ENCODE data around the gene SYT17.

The SYT17 gene

DNA sequence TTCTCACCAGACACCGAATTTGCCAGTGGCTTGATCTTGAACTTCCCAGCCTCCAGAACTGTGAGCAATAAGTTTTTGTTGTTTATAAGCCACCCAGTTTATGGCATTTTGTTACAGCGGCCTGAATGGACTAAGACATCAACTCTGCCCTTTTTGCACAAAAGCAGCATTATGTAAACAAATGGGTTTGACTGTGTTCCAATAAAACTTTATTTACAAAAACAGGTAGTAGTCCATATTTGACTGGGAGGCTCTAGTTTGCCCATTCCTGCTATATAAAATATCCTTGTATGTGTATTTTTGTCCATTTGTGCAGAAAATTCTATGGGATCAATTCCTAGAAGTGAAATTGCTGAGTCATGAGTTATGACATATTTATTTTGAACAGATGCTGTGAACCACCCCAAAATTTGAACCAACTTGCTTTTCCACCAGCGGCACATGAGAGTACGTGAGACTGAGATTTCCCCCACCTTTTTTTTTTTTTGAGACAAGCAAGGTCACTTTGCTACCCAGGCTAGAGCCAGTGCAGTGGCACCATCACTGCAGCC, 96.2 kb downstream of the SYT17 start:
- DNase-seq (ENCODE audit: low spot score): no peak

DNA sequence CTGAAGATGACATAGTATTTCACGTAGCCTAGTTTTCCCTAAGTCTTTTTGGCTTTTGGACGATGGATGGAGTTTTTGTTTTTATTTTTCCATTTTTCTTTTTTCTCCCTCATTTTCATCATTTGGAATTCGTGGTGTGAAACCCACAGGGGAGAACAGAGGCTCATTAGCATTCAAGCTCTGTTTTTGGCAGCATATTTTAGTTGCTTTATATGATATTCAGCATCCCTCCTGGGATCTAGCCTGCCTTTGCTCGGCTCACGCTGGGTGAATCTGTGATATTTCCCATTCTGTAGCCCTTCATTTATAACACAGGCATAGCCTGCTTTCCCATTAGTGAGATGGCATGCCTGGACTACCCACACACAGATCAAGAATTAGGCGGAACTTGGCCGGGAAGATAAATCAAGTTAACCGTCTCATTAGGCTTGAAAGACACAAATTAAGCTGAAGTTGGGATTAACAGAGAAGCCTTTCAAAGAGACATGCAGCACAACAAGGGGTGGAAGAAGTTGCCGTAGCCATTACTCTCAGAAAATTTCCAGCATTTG, 97.4 kb downstream of the SYT17 start:
- no peak for DNase-seq (ENCODE audit: low spot score)

DNA sequence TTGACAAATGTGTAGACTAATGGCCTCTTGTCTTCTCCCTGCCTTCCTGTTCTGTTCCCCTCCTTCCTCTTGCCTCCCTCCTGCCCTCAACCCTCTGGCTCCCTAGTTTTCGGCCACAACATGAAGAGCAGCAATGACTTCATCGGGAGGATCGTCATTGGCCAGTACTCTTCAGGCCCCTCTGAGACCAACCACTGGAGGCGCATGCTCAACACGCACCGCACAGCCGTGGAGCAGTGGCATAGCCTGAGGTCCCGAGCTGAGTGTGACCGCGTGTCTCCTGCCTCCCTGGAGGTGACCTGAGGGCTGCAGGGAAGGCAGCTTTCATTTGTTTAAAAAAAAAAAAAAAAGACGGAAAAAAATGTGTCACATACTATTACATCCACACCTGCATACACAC, 98.7 kb downstream of the SYT17 start:
- no peak for DNase-seq (ENCODE audit: low spot score)

DNA sequence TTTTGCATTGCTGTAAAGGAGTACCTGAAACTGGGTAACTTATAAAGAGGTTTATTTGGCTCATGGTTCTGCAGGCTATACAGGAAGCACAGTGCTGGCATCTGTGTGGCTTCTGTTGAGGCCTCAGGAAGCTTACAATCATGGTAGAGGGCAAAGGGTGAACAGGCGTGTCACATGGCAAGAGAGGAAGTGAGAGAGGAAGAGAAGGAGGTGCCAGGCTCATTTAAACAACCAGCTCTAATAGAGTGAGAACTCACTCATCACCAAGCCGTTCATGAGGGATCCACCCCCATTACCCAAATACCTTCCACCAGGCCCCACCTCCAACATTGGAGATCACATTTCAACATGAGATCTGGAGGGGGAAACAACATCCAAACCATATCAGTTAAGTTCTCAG, 101.1 kb downstream of the SYT17 start:
- DNase-seq (ENCODE audit: low spot score): no peak

DNA sequence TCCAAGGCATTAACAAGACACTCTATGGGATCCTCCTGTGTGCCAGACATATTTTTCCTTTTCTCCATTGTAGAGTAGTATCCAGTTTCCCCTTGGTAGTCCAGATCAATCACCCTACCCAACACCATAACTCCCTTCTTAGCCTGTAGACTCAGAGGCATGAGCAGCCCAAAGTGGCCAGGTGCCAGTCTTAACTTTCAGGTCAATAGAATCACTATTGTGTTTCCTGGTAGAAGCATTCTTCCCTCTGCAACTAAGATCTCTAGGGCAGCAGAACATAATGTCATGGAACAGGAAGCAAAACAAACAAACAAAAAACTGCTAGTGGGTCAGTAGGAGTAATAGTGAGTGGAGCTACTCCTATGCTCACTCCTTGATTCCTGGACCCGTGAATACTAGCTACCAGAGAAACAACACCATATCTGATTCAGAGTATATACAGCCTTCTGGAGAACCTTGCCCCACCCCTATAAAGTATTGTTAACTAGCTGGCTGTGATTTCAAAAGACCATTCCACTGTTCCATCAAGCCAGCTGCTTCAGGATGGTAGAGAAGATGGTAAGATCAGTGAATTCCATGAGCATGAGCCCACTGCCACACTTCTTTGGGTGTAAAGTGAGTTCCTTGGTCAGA, 106.2 kb downstream of the SYT17 start:
- DNase-seq (ENCODE audit: low spot score): no peak

DNA sequence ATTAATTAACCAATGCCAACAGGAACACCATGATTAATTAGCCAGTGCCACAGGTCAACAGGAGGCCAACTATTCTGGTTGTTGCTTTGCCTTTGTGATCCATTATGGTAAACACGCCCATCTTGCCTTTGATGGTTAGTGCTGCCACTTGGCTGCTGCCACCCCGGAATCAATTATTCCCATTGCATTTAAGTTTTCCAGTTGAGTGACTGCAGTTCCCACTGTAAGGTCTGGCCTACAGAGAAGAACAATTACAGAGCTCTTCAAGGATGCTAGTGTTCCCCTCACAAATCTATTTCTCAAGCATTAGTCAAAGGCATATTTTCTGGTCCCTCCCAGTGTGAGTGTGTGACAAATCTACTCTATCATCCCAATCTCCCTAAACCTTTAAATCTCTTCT, 110.4 kb downstream of the SYT17 start:
- DNase-seq (ENCODE audit: low spot score): no peak

DNA sequence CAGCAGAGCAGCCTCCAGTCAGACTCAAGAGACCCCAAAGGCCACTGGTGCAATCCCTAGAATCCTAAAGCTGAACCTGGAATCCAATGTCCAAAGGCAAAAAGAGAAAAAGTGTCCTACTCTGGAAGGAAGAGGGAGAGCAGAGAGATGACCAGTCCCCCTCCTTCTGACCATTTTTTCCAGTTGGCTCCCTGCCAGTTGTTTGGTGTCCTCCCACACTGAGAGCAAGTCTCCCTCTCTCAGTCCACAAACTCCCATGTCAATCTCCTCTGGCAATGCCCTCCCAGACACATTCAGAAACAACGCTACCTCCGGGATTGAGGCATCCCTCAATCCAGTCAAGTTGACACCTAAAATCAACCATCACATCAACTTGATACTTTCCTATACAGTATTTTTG, 113.2 kb downstream of the SYT17 start:
- no peak for DNase-seq (ENCODE audit: low spot score)

DNA sequence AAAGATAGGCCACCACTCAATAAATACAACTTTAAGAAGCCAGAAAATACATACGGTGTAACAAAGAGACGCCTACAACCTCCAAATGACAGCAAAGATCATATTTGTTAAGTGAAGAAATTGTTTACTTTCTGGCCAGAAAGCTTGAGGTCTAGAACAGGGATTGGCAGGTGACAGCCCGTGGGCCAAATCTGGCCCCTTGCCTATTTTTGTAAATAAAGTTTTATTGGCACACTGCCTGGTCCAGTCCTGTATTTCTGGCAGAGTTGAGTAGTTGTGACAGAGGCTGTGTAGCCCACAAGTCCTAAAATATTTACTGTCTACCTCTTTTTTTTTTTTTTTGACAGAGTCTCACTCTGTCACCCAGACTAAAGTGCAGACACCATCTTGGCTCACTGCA, 114.1 kb downstream of the SYT17 start:
- no peak for DNase-seq (ENCODE audit: low spot score)

DNA sequence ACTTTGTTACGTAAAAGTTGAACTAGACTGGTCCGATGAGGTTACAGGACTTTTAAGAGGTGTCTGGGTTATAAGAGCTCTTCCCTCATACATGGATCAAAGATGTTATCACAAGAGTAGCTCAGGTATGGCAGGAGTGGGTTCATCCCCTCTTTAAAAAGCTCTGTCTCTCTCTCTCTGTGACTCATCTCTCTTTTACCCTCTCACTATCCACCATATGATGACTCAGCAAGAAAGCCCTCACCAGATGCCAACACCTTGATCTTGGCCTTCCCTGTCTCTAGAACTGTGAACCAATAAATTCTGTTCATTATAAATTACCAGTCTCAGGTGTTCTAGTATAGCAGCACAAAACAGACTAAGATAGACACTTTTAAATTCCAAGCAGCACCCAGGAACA, 115.6 kb downstream of the SYT17 start:
- no peak for DNase-seq (ENCODE audit: low spot score)

DNA sequence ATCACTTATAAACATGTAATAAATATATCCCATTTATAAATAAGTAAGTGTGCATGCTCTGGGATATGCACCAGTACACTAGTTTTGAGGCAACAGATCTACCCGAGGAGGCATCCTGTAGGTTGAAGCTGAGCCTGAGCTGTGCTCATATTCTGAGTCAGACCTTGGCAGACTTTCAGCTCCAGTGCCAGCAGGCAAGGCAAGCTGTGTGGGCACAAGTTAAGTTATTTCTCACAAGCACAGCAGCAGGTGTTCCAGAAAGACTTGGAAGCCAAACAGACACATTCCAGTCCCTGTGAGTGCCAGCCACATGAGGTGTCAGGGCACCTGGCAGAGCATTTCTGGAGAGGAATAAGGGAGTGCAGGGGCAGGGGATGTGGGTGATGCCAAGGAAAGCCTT, 116.2 kb downstream of the SYT17 start:
- no peak for DNase-seq (ENCODE audit: low spot score)

DNA sequence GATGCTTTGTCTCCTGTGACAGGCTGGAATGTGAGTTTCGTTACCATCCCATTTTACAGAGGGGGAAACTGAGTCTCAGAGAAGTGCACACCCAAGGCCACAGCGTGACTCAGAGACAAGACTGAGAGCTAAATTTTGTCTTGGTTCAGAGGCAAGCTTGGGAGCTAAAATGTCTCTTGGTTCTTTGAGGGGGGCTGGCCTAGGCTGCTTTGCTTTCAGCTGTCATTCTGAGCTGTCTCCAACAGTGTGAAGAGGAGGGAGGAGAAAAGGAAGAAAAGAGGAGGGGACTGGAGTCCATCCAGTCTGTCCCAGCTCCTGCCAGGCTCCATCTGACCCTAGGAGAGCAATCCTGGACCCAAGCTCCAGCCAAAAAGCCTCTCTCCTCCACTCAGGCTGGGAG, 117.4 kb downstream of the SYT17 start, which contains the start of gene CLEC19A:
Gene CLEC19A (plus strand): TSS at position 301 of the 400 bp plus-strand sequence. CDS start 121 bp downstream, outside the sequence.
- DNase-seq (ENCODE audit: low spot score): no peak

DNA sequence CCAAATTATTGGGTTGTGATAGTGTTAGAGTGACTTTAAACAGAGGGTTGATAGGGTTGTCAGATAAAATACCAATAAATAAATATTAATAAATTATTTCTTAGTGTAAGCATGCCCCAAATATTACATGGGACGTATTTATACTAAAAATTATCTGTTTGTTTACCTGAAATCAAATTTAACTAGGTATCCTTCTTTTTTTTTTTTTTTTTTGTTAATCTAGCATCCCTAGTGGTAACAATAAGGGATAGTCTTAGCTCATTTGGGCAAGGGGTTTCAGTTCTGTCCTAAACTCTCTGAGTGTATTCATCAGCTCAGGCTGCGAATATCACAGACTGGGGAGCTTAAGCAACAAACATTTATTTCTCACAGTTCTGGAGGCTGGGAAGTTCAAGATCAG, 118.8 kb downstream of the SYT17 start:
- no peak for DNase-seq (ENCODE audit: low spot score)

DNA sequence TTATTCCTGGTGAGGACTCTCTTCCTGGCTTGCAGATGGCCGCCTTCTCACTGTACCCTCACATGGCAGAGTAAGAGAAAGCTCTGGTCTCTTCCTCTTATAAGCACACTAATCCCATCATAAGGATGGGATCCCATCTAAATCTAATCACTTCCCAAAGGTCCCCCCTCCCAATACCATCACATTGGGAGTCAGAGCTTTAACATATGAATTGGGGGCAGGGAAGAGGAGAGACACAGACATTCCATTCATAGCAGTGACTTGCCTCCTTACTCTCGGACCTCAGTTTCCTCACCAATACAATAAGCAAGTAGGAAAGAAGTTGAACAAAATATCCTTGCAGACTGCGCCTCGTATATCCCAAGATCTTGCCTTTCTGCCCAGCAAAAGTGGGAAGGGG, 119.2 kb downstream of the SYT17 start:
- no peak for DNase-seq (ENCODE audit: low spot score)

DNA sequence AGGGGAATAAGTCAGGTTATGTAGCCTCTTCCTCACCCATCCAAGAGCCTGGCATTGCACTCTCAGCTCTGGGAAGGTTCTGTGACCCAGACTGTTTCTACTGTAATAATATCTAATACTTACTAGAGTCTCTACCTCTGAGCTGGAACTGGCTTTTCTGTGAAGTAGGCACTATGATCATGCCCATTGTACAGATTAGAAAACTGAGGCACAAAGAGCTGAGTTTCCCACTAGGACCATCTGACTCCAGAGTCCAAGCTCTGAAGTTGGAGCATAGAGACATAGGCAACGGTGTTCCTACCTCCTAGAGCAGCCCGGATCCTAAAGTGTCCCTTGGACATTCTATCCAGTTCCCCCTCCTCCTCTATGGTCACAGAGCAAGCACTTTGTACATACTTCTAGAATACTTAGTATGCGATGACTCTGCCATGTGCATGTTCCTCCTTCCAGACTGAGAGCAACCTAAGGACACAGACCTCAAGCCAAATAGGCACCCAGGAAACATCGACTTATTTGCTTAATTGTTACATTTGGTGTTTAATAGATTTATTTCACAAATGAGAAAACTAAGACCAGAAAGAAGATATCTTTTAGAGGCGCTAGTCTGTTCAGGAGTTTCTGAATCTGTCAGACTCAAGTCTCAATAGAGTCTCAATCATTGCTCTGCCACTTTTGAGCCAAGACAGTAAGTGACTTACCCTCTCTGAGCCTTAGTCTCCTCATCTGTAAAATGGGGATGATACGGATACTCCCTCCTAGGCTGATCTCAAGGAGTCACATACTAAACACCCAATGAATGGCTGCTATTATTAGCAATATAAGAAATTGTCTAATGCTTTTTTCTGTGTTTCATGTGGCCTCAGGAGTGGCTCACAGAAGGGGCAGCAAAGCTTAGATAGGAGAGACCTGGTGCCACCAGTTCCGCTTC, 121.1 kb downstream of the SYT17 start:
- no peak for DNase-seq (ENCODE audit: low spot score)

DNA sequence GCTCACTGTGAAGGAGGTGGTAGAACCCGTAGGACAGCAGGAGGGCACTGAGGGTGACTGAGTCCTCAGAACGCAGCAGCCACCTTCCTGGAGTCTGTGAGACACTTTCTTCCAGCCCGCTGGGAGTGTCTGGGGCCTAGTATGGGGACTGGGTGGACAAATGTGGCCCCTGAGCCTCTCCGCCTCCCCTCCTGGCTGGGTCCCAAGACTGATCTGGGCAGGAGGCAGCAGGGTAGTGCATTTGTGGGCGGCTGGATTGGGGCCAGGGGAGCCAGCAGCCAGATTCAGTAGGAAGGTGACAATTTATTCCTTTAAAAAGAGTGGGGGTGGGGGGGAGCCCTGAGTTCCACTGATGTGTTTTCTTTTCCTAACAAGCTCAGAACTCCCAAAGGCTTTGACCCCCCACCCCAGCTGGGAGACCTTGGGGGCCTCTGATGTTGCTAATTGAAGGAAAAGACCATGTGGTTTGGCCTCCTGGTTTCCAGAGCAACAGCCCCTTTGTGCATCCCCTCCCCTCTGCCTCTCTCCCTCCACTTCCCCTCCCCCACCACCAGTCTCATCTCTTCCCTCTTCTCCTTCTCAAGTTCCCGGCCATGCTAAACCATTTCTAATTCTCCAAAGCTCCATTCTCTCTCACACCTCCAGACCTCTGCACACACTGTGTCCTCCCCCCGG, 121.9 kb downstream of the SYT17 start:
- DNase-seq (ENCODE audit: low spot score): no peak

DNA sequence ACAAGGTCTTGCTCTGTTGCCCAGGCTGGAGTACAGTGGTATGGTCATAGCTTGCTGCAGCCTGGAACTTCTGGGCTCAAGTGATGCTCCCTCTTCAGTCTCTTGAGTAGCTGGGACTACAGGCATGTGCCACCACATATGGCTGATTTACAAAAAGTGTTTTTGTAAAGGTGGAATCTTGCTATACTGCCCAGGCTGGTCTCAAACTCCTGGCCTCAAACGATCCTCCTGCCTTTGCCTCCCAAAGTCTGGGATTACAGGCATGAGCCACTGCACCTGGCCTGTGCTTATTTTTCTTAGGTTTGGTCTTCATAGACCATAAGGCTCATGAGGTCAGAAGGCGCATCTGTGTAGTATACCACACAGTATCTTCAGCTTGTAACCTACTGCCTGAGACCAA, 122.8 kb downstream of the SYT17 start:
- no peak for DNase-seq (ENCODE audit: low spot score)

DNA sequence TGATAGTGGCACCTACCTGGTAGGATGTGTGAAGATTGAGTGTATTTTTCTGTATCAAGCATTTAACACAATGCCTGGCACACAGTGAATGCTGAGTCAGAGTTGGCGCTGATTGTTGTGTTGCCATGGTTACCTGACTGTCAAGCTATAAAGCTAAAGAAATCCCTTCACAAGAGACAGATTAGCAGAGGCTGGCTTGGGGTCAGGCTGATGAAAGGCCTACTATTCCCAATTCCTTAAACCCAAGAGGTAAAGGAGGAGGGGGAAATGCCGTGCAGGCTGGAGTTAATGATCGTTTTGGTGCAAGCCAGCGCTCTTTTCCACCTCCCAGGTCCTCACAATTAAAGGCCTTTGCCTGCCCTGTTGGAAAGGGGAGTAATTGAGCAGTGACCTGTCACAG, 123.4 kb downstream of the SYT17 start:
- DNase-seq (ENCODE audit: low spot score): no peak

DNA sequence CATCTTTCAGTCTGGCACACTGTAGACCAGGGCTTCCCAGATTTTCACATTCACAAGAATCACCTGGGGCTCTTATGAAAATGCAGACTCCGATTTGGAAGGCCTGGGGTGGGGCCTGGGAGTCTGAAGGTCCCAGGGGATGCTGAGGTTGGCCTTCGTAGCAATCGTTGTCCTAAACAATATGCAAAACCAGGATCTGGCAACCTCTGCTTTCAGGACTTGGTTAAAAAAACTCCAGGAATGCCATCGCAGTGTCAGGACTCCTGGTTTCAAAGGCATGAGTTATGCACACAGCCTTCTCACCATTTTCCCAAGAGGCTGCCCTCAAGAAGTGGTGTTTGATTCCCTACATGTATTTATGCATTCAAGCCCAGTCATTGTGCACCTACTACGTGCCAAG, 124.1 kb downstream of the SYT17 start:
- DNase-seq (ENCODE audit: low spot score): no peak

DNA sequence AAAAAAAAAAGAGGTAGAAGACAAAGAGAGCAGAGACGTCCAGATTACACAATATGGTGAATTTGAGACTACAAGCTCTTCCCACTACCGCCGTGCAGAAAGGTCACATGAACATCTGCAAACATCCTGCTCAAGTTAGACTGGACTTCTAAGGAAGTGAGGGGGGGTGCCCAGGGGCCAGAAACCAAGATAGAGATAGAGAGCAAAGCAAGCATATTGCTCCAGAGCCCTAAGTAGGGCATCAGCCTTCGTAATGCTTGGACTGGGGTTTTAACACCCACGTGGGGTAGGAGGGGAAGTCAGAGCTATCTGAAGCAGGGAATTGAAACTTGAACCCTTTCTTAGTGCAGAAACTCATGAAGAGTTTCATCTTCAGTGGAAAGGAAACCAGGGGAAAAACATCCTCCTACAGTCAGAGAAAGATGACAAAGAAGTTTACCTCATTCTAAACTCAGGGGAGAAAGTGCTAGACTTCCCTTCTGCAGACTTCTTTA, 126.2 kb downstream of the SYT17 start:
- no peak for DNase-seq (ENCODE audit: low spot score)

DNA sequence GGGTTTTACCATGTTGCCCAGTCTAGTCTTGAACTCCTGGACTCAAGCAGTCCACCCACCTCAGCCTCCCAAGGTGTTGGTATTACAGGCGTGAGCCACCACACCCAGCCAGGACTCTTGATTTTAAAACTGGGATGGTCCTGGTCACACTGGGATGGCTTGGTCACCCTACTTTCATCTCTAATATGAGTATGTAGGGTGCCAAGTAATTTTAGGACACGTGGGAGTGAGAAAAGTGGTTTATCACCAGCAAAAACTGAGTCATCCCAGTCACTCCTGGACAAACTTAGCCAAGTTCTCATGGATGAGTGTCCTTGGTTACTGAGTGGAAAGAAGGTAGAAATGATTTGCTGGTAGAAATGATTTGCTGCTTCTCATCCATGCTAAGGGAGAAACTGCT, 127.4 kb downstream of the SYT17 start:
- no peak for DNase-seq (ENCODE audit: low spot score)

DNA sequence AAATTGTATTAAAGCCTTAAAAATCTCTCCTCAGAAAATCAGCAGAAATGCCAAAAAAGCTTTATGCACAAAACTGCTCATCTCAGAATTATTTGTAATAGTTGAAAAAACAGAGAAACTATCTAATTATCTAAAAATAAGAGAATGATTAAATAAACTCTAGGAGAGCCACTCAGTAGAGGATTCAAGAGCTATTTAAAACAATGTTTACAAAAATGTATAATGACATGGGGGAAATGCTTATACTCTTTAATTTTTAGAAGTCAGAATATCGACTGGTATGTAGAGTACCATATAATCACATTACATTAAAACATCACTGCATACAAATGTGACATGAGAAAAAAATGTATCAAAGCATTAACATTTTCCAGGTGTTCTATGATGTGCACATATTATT, 129.4 kb downstream of the SYT17 start:
- DNase-seq (ENCODE audit: low spot score): no peak

DNA sequence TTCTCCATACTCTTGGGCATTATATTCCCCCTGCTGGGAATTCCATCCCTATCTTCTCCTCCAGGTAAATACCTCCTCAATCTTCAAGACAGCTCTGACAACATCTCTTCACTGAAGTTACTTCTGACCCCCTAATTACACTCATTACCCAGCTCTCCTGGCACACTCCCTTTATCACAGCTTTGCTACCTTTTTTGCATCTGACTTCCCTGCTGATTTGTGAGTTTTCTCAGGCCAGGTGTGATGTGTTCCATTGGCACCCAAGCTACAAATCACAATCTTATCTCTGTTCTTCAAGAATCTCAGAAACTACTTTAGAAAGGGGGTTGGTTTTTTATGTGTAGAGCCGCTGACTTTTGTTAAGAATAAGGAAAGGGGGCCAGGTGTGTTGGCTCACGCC, 131.5 kb downstream of the SYT17 start:
- no peak for DNase-seq (ENCODE audit: low spot score)

All from CD4-positive, alpha-beta T cell treated with Interleukin-15 for 4 hours (primary cell).